Keratinocyte (primary cell): ENCODE data around the gene C9orf85.

Experiments
- EZH2 ChIP-seq: IDR thresholded peaks from one replicate; pipeline ENCODE4 v1.6.1; 2012; ENCODE audit warnings: inconsistent platforms, mild to moderate bottlenecking, low read length, moderate library complexity
- TF ChIP-seq, protein P1 (sequence below), 3 experiments: IDR thresholded peaks in 1 of 3; conservative IDR thresholded peaks in 1 of 3; optimal IDR thresholded peaks in 1 of 3; 2 replicates in 2 of 3; 3 replicates in 1 of 3; pipeline versions ENCODE3 to v1.5.1; 2011; ENCODE audit warnings: low read length in 3 of 3, mild to moderate bottlenecking in 3 of 3, moderate library complexity in 2 of 3, control low read depth in 1 of 3, inconsistent platforms in 1 of 3; ENCODE audit not compliant: insufficient read depth in 2 of 3; ENCODE audit errors: extremely low read depth in 1 of 3

DNA sequence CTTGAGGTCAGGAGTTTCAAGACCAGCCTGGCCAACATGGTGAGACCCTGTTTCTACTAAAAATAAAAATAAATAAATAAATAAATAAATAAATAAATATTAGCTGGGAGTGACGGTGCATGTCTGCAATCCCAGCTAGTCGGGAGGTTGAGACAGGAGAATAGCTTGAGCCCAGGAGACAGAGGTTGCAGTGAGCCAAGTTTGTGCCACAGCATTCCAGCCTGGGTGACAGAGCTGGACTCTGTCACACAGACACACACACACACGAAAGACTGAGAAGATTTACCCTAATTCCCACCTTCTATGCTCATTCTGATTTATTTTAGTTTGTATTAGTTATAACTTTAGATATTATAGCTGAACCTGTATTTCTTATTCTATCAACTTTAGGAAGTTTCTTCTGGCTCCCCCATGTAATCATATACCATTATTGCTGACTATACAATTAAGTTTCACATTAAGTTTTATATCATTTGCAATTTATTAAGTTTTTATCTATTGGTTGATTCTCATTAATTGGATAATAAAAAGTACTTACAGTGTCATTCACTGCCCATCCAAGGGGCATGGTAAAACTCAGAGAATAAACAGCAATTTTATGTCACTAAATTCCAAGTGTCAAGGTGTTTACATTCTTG, 21.3 kb upstream of the C9orf85 start:
- TF ChIP-seq, protein P1, sequence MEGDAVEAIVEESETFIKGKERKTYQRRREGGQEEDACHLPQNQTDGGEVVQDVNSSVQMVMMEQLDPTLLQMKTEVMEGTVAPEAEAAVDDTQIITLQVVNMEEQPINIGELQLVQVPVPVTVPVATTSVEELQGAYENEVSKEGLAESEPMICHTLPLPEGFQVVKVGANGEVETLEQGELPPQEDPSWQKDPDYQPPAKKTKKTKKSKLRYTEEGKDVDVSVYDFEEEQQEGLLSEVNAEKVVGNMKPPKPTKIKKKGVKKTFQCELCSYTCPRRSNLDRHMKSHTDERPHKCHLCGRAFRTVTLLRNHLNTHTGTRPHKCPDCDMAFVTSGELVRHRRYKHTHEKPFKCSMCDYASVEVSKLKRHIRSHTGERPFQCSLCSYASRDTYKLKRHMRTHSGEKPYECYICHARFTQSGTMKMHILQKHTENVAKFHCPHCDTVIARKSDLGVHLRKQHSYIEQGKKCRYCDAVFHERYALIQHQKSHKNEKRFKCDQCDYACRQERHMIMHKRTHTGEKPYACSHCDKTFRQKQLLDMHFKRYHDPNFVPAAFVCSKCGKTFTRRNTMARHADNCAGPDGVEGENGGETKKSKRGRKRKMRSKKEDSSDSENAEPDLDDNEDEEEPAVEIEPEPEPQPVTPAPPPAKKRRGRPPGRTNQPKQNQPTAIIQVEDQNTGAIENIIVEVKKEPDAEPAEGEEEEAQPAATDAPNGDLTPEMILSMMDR (optimal IDR thresholded peaks at IDR 0.05 in 1 of 3, IDR thresholded peaks at IDR 0.05 in 1 of 3, conservative IDR thresholded peaks at IDR 0.05 in 1 of 3; ENCODE audit: extremely low read depth in 1 of 3, insufficient read depth in 2 of 3, low read length in 3 of 3), result no peak
- no peak for TF ChIP-seq EZH2
